ENCODE results near the gene KCNQ1OT1.

- no peak for TF ChIP-seq ZNF561 (tag by site-specific recombination; IDR thresholded peaks at IDR 0.05; ENCODE audit: borderline replicate concordance)
- no peak for TF ChIP-seq RBAK (tag by site-specific recombination; IDR thresholded peaks at IDR 0.05)
- no peak for TF ChIP-seq ZNF148 (tag by site-specific recombination; IDR thresholded peaks at IDR 0.05; ENCODE audit: borderline replicate concordance)
- TF ChIP-seq ZNF280C (tag by site-specific recombination; IDR thresholded peaks at IDR 0.05), result no peak
- TF ChIP-seq ZNF274 (IDR thresholded peaks at IDR 0.05; ENCODE audit: low read length), result no peak
- TF ChIP-seq ZNF274 (tag by site-specific recombination; IDR thresholded peaks at IDR 0.05; ENCODE audit: borderline replicate concordance), result no peak
- TF ChIP-seq, protein P1, sequence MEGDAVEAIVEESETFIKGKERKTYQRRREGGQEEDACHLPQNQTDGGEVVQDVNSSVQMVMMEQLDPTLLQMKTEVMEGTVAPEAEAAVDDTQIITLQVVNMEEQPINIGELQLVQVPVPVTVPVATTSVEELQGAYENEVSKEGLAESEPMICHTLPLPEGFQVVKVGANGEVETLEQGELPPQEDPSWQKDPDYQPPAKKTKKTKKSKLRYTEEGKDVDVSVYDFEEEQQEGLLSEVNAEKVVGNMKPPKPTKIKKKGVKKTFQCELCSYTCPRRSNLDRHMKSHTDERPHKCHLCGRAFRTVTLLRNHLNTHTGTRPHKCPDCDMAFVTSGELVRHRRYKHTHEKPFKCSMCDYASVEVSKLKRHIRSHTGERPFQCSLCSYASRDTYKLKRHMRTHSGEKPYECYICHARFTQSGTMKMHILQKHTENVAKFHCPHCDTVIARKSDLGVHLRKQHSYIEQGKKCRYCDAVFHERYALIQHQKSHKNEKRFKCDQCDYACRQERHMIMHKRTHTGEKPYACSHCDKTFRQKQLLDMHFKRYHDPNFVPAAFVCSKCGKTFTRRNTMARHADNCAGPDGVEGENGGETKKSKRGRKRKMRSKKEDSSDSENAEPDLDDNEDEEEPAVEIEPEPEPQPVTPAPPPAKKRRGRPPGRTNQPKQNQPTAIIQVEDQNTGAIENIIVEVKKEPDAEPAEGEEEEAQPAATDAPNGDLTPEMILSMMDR (tag by site-specific recombination; IDR thresholded peaks at IDR 0.05), result no peak
- TF ChIP-seq ZNF830 (tag by site-specific recombination; IDR thresholded peaks at IDR 0.05; ENCODE audit: low read depth), result no peak
- TF ChIP-seq, protein P2, sequence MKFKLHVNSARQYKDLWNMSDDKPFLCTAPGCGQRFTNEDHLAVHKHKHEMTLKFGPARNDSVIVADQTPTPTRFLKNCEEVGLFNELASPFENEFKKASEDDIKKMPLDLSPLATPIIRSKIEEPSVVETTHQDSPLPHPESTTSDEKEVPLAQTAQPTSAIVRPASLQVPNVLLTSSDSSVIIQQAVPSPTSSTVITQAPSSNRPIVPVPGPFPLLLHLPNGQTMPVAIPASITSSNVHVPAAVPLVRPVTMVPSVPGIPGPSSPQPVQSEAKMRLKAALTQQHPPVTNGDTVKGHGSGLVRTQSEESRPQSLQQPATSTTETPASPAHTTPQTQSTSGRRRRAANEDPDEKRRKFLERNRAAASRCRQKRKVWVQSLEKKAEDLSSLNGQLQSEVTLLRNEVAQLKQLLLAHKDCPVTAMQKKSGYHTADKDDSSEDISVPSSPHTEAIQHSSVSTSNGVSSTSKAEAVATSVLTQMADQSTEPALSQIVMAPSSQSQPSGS (tag by site-specific recombination; IDR thresholded peaks at IDR 0.05; ENCODE audit: low read depth), result no peak
- no peak for TF ChIP-seq YY1 (tag by site-specific recombination; IDR thresholded peaks at IDR 0.05)
- TF ChIP-seq ZNF24 (tag by site-specific recombination; IDR thresholded peaks at IDR 0.05), result no peak
- TF ChIP-seq ZBTB49 (tag by site-specific recombination; IDR thresholded peaks at IDR 0.05; ENCODE audit: low read depth), result no peak
- no peak for TF ChIP-seq ZEB2 (tag by site-specific recombination; IDR thresholded peaks at IDR 0.05)
- TF ChIP-seq ZNF626 (tag by site-specific recombination; IDR thresholded peaks at IDR 0.05), result no peak
- no peak for TF ChIP-seq ZNF645 (tag by site-specific recombination; IDR thresholded peaks at IDR 0.05)
These were observed 14.7 kb downstream of the KCNQ1OT1 start for GRCh38 chr11:2685051-2685450.

All from HEK293 (cell line).